Chondrocyte (in vitro differentiated cells): ENCODE data around the gene PRELP. TPM values are rescaled to one million over a fixed set of nuclear protein-coding genes. Genes with fewer than 3 reads are reported as not detected.

Experiments
- DNase-seq: peaks from one replicate; pipeline ENCODE4 v3.0.0; 2021; ENCODE audit warnings: mixed read lengths, low spot score
- H3K27ac Mint-ChIP-seq: one replicate; pipeline ENCODE4 v1.8.0; 2021; ENCODE audit warnings: mild to moderate bottlenecking, moderate library complexity, mixed read lengths; ENCODE audit not compliant: unreplicated experiment
- H3K27me3 Mint-ChIP-seq: 2 replicates; pipeline ENCODE4 v1.8.0; 2021; ENCODE audit warnings: low read depth, mixed read lengths
- H3K36me3 Mint-ChIP-seq: 2 replicates; pipeline ENCODE4 v1.8.0; 2021; ENCODE audit warnings: low read depth, mixed read lengths
- H3K4me1 Mint-ChIP-seq: 2 replicates; pipeline ENCODE4 v1.8.0; 2021; ENCODE audit warnings: low read depth, mild to moderate bottlenecking, mixed read lengths
- H3K4me3 Mint-ChIP-seq: one replicate; pipeline ENCODE4 v1.8.0; 2021; ENCODE audit warnings: mild to moderate bottlenecking, moderate library complexity, mixed read lengths; ENCODE audit not compliant: unreplicated experiment
- H3K9me3 Mint-ChIP-seq: 2 replicates; pipeline ENCODE4 v1.8.0; 2021; ENCODE audit warnings: low read depth, mixed read lengths
- total RNA-seq: library from RNA; stranded (reverse); gene quantifications from 3 replicates; pipeline ENCODE4 v1.2.1, GENCODE V29; 2021
- TF ChIP-seq, protein P1 (sequence below): fragments of 200-600 bp; sonication (generic); IDR thresholded peaks from 2 replicates; pipeline ENCODE4 v1.5.0; 2021; ENCODE audit warnings: antibody characterized with exemption, mild to moderate bottlenecking, moderate library complexity

Gene PRELP
- total RNA-seq, 1 donor from 2014 or later = 33.7 TPM

- no peaks in the 10 kb centered on the region for H3K27me3 Mint-ChIP-seq
- TF ChIP-seq, protein P1, sequence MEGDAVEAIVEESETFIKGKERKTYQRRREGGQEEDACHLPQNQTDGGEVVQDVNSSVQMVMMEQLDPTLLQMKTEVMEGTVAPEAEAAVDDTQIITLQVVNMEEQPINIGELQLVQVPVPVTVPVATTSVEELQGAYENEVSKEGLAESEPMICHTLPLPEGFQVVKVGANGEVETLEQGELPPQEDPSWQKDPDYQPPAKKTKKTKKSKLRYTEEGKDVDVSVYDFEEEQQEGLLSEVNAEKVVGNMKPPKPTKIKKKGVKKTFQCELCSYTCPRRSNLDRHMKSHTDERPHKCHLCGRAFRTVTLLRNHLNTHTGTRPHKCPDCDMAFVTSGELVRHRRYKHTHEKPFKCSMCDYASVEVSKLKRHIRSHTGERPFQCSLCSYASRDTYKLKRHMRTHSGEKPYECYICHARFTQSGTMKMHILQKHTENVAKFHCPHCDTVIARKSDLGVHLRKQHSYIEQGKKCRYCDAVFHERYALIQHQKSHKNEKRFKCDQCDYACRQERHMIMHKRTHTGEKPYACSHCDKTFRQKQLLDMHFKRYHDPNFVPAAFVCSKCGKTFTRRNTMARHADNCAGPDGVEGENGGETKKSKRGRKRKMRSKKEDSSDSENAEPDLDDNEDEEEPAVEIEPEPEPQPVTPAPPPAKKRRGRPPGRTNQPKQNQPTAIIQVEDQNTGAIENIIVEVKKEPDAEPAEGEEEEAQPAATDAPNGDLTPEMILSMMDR = no peak
- no peak overlapping the region for H3K27ac Mint-ChIP-seq
- H3K9me3 Mint-ChIP-seq = no peaks in the 10 kb centered on the region
- H3K4me1 Mint-ChIP-seq = peaks cover 26% of the 10 kb centered on the region
- DNase-seq = no peak
- no peak overlapping the region for H3K4me3 Mint-ChIP-seq
- no peaks in the 10 kb centered on the region for H3K36me3 Mint-ChIP-seq
These were observed 62.3 kb downstream of the PRELP start for GRCh38 chr1:203537806-203538464.

DNA sequence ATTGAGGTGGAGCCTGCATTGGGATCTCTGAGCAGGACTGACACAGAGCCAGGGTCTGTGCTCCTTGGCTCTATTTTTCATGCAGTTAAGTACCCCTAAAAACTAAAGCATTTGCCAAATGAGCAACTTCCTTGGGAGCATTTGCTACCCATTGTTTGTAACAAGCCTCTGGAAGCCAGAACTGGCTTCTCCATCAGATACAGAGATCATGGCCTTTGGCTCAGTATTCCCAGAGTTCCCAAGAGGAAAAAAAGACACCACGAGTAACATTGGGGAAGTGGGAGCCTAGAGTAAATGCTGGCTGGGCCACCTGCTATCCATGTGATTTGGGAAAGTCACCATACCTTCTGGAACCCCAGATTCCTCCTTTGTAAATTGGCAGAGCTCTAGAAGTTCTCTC lies 63.1 kb downstream of the PRELP start:
- no peaks in the 10 kb centered on the region for H3K36me3 Mint-ChIP-seq
- no peaks in the 10 kb centered on the region for H3K27me3 Mint-ChIP-seq
- TF ChIP-seq, protein P1 = no peak
- no peak overlapping the region for H3K4me3 Mint-ChIP-seq
- H3K4me1 Mint-ChIP-seq = peaks cover 24% of the 10 kb centered on the region
- DNase-seq = no peak
- no peaks in the 10 kb centered on the region for H3K9me3 Mint-ChIP-seq
- no peak overlapping the region for H3K27ac Mint-ChIP-seq

GRCh38 chr1:203539831-203540546 lies 64.4 kb downstream of the PRELP start:
- no peak overlapping the region for H3K4me3 Mint-ChIP-seq
- no peak for DNase-seq
- no peak overlapping the region for H3K27ac Mint-ChIP-seq
- H3K27me3 Mint-ChIP-seq = no peaks in the 10 kb centered on the region
- no peaks in the 10 kb centered on the region for H3K9me3 Mint-ChIP-seq
- peaks cover 16% of the 10 kb centered on the region for H3K4me1 Mint-ChIP-seq
- TF ChIP-seq, protein P1 = no peak
- no peaks in the 10 kb centered on the region for H3K36me3 Mint-ChIP-seq

Other genes with a start within 250 kb of the PRELP start
- not detected in 3 replicates for gene CHIT1, start 246.1 kb upstream of the PRELP start, total RNA-seq
- 33.2 to 41.3 TPM (median 39.9 TPM) in 3 replicates for gene BTG2, start 170.3 kb upstream of the PRELP start, total RNA-seq
- 0.47 to 0.92 TPM (median 0.85 TPM) in 3 replicates for gene FMOD, start 124.7 kb upstream of the PRELP start, total RNA-seq
- not detected in 3 replicates for gene OPTC, start 18.3 kb downstream of the PRELP start, total RNA-seq
- gene ATP2B4, start 151.0 kb downstream of the PRELP start, total RNA-seq = 71.4 to 133 TPM (median 130 TPM) in 3 replicates